Activated naive CD8-positive, alpha-beta T cell treated with anti-CD3 and anti-CD28 coated beads, Interleukin-2, amount 50 U/mL, for 16 hours (primary cell): ENCODE data around the gene PWWP2B.

Source experiments
- DNase-seq: peaks from one replicate; pipeline ENCODE4 v3.0.0-alpha.2; 2020; ENCODE audit warnings: low read depth, low spot score

PWWP2B gene

GRCh38 chr10:132394201-132394811 lies 2.7 kb upstream of the PWWP2B start:
- DNase-seq, result no peak

GRCh38 chr10:132394936-132395703 lies 1.9 kb upstream of the PWWP2B start:
- no peak for DNase-seq

- no peak for DNase-seq
These were observed 1.1 kb upstream of the PWWP2B start for GRCh38 chr10:132395704-132396493.

- no peak for DNase-seq
These were observed 435 bp upstream of the PWWP2B start for GRCh38 chr10:132396494-132397035.

- no peak for DNase-seq
These were observed 918 bp downstream of the PWWP2B start for GRCh38 chr10:132397671-132398565.

GRCh38 chr10:132398566-132398991 lies 1.6 kb downstream of the PWWP2B start:
- DNase-seq, result no peak

GRCh38 chr10:132399117-132400035 lies 2.4 kb downstream of the PWWP2B start:
- DNase-seq, result no peak

GRCh38 chr10:132400041-132400546 lies 3.1 kb downstream of the PWWP2B start:
- DNase-seq, result no peak

- no peak for DNase-seq
These were observed 3.6 kb downstream of the PWWP2B start for GRCh38 chr10:132400547-132401151.

- no peak for DNase-seq
These were observed 4.6 kb downstream of the PWWP2B start for GRCh38 chr10:132401401-132402118.

- no peak for DNase-seq
These were observed 5.8 kb downstream of the PWWP2B start for GRCh38 chr10:132402781-132403241.

- DNase-seq, result no peak
These were observed 6.6 kb downstream of the PWWP2B start for GRCh38 chr10:132403511-132404168.

- DNase-seq, result no peak
These were observed 7.3 kb downstream of the PWWP2B start for GRCh38 chr10:132404169-132404880.

- DNase-seq, result no peak
These were observed 8.0 kb downstream of the PWWP2B start for GRCh38 chr10:132404911-132405462.

- no peak for DNase-seq
These were observed 8.5 kb downstream of the PWWP2B start for GRCh38 chr10:132405463-132405991.

- no peak for DNase-seq
These were observed 9.2 kb downstream of the PWWP2B start for GRCh38 chr10:132406181-132406580.

GRCh38 chr10:132406750-132407149 lies 9.8 kb downstream of the PWWP2B start:
- DNase-seq, result no peak
